Type B pancreatic cell (in vitro differentiated cells): ENCODE measurements around the gene CFAP126. TPM values are rescaled to one million over a fixed set of nuclear protein-coding genes. Genes with fewer than 3 reads are reported as not detected.
"Not testable (repeated sequence)": the region's sequence is repeated elsewhere in the genome, so short reads cannot be mapped to it uniquely, and the experiment has no call there.

Experiments
- DNase-seq: peaks from one replicate; pipeline ENCODE4 v3.0.0; 2021; ENCODE audit warnings: mixed read lengths; ENCODE audit not compliant: unreplicated experiment; ENCODE audit errors: extremely low spot score
- H3K27ac Mint-ChIP-seq: 2 replicates; pipeline ENCODE4 v1.8.0; 2021; ENCODE audit warnings: mild to moderate bottlenecking, mixed read lengths
- H3K27me3 Mint-ChIP-seq: 2 replicates; pipeline ENCODE4 v1.8.0; 2021; ENCODE audit warnings: mixed read lengths
- H3K36me3 Mint-ChIP-seq: 2 replicates; pipeline ENCODE4 v1.8.0; 2021; ENCODE audit warnings: mixed read lengths
- H3K4me1 Mint-ChIP-seq: one replicate; pipeline ENCODE4 v1.8.0; 2021; ENCODE audit warnings: mixed read lengths; ENCODE audit not compliant: unreplicated experiment
- H3K4me3 Mint-ChIP-seq: 2 replicates; pipeline ENCODE4 v1.8.0; 2021; ENCODE audit warnings: mild to moderate bottlenecking, mixed read lengths
- H3K9me3 Mint-ChIP-seq: 2 replicates; pipeline ENCODE4 v1.8.0; 2021; ENCODE audit warnings: mixed read lengths
- CTCF ChIP-seq: fragments of 200-600 bp; sonication (generic); conservative IDR thresholded peaks from 2 replicates; pipeline ENCODE4 v1.5.0; 2021; ENCODE audit warnings: antibody characterized with exemption, mild to moderate bottlenecking
- long read RNA-seq: library from polyadenylated mRNA; unstranded; transcript quantifications from one replicate; pipeline ENCODE4 v2.0.0, GENCODE V29; 2020
- total RNA-seq: library from RNA; stranded (reverse); gene quantifications from 2 replicates; pipeline ENCODE4 v1.2.1, GENCODE V29; 2021; ENCODE audit warnings: low replicate concordance

Gene CFAP126
- 0.76 and 13.5 TPM in 2 replicates for total RNA-seq
- long read RNA-seq: 0 reads

- DNase-seq: no peak
- peaks cover 11% of the 10 kb centered on the region for H3K4me1 Mint-ChIP-seq
- no peaks in the 10 kb centered on the region for H3K27me3 Mint-ChIP-seq
- H3K27ac Mint-ChIP-seq: peak within 1 kb of the TSS; percentile 85
- no peaks in the 10 kb centered on the region for H3K9me3 Mint-ChIP-seq
- peak within 1 kb of the TSS; percentile 2 for H3K4me3 Mint-ChIP-seq
- TF ChIP-seq CTCF: peak; percentile 38
- H3K36me3 Mint-ChIP-seq: peaks cover 29% of the 10 kb centered on the region
Observed at GRCh38 chr1:161367684-161368400, at the start of gene CFAP126. Gene CFAP126, minus strand, starts transcription at chr1:161367876. Its CDS starts 8 bp downstream, at chr1:161367868.

GRCh38 chr1:161413050-161413449 lies 45.4 kb upstream of the CFAP126 start:
- not testable (repeated sequence) for H3K4me1 Mint-ChIP-seq

GRCh38 chr1:161410636-161410970 lies 42.9 kb upstream of the CFAP126 start:
- not testable (repeated sequence) for H3K27ac Mint-ChIP-seq, H3K36me3 Mint-ChIP-seq, DNase-seq, H3K4me3 Mint-ChIP-seq, H3K9me3 Mint-ChIP-seq, H3K4me1 Mint-ChIP-seq
- H3K27me3 Mint-ChIP-seq: peaks cover 35% of the 10 kb centered on the region

More at GRCh38 chr1:161413050-161413449, 45.4 kb upstream of the CFAP126 start:
- not testable (repeated sequence) for DNase-seq, H3K4me3 Mint-ChIP-seq, H3K36me3 Mint-ChIP-seq, H3K27ac Mint-ChIP-seq, H3K9me3 Mint-ChIP-seq
- H3K27me3 Mint-ChIP-seq: peaks cover 32% of the 10 kb centered on the region

GRCh38 chr1:161409848-161410635 lies 42.4 kb upstream of the CFAP126 start:
- not testable (repeated sequence) for H3K4me1 Mint-ChIP-seq, H3K9me3 Mint-ChIP-seq, H3K27ac Mint-ChIP-seq, H3K4me3 Mint-ChIP-seq, DNase-seq, H3K36me3 Mint-ChIP-seq
- H3K27me3 Mint-ChIP-seq: peaks cover 37% of the 10 kb centered on the region

- H3K27ac Mint-ChIP-seq: no peak overlapping the region
- peaks cover 34% of the 10 kb centered on the region for H3K27me3 Mint-ChIP-seq
- H3K9me3 Mint-ChIP-seq: no peaks in the 10 kb centered on the region
- H3K36me3 Mint-ChIP-seq: no peaks in the 10 kb centered on the region
- no peak for DNase-seq
- H3K4me1 Mint-ChIP-seq: no peaks in the 10 kb centered on the region
- no peak overlapping the region for H3K4me3 Mint-ChIP-seq
- TF ChIP-seq CTCF: no peak
Observed at GRCh38 chr1:161408429-161409052, 40.9 kb upstream of the CFAP126 start.

- Mint-ChIP-seq H3K4me1 (no peaks in the 10 kb centered on the region), H3K4me3 (no peak overlapping the region), H3K27me3 (peaks cover 34% of the 10 kb centered on the region), H3K27ac (no peak overlapping the region), H3K36me3 (no peaks in the 10 kb centered on the region), H3K9me3 (no peaks in the 10 kb centered on the region)
- no peak for TF ChIP-seq CTCF
- no peak for DNase-seq
Observed at GRCh38 chr1:161407451-161407985, 39.8 kb upstream of the CFAP126 start.

- H3K27ac Mint-ChIP-seq, H3K4me3 Mint-ChIP-seq, H3K4me1 Mint-ChIP-seq, H3K9me3 Mint-ChIP-seq, H3K36me3 Mint-ChIP-seq, DNase-seq: not testable (repeated sequence)
- H3K27me3 Mint-ChIP-seq: peaks cover 33% of the 10 kb centered on the region
Observed at GRCh38 chr1:161406551-161406950, 38.9 kb upstream of the CFAP126 start.
